ENCODE measurements around the gene SMC1A.
A peak's percentile ranks its signal among the peaks of the same experiment; 100 is the strongest.

GRCh38 chrX:53374222-53374820 is 48.1 kb downstream of the SMC1A start:
- TF ChIP-seq ZNF600 (tag by site-specific recombination; IDR thresholded peaks at IDR 0.05), result peak; percentile 17; the same call in 1 of the 2 replicates
- TF ChIP-seq ZNF629 (tag by site-specific recombination; IDR thresholded peaks at IDR 0.05), result no peak
- TF ChIP-seq ZNF239 (tag by site-specific recombination; IDR thresholded peaks at IDR 0.05), result no peak
- TF ChIP-seq ZBTB20 (tag by site-specific recombination; IDR thresholded peaks at IDR 0.05), result no peak
- no peak for TF ChIP-seq ZNF423 (tag by site-specific recombination; IDR thresholded peaks at IDR 0.05)
- TF ChIP-seq TCF7L2 (IDR thresholded peaks at IDR 0.05; ENCODE audit: borderline replicate concordance, low read depth, low read length), result no peak
- no peak for TF ChIP-seq WT1 (tag by site-specific recombination; IDR thresholded peaks at IDR 0.05)
